Endothelial cell of umbilical vein (primary cell): ENCODE results near the gene TCF7L2.

ENCODE experiments used
- MYC ChIP-seq: IDR thresholded peaks from one replicate; pipeline ENCODE4 v1.6.1; 2011; ENCODE audit warnings: mild to moderate bottlenecking, low read depth, low read length
- POLR2A ChIP-seq: IDR thresholded peaks from 2 replicates; pipeline ENCODE4 v1.6.1; 2012; ENCODE audit warnings: low read depth, mild to moderate bottlenecking, control low read depth, low read length
- POLR2AphosphoS5 ChIP-seq: IDR thresholded peaks from 2 replicates; pipeline ENCODE4 v1.6.1; 2012; ENCODE audit warnings: low read depth, mild to moderate bottlenecking, control low read depth, low read length, moderate library complexity; ENCODE audit not compliant: insufficient read depth
- TF ChIP-seq, protein P1 (sequence below), 2 donors: IDR thresholded peaks; 1 replicate in 1 of 2; 2 replicates in 1 of 2; pipeline ENCODE4 v1.5.1; 2011; ENCODE audit warnings: low read length in 2 of 2, mild to moderate bottlenecking in 2 of 2, moderate library complexity in 2 of 2, control low read depth in 1 of 2, inconsistent platforms in 1 of 2, low read depth in 1 of 2; ENCODE audit not compliant: insufficient read depth in 1 of 2; ENCODE audit errors: extremely low read depth in 1 of 2
- TF ChIP-seq, protein P2 (sequence below): IDR thresholded peaks from 2 replicates; pipeline ENCODE4 v1.6.1; 2011; ENCODE audit not compliant: insufficient read depth, insufficient read length

DNA sequence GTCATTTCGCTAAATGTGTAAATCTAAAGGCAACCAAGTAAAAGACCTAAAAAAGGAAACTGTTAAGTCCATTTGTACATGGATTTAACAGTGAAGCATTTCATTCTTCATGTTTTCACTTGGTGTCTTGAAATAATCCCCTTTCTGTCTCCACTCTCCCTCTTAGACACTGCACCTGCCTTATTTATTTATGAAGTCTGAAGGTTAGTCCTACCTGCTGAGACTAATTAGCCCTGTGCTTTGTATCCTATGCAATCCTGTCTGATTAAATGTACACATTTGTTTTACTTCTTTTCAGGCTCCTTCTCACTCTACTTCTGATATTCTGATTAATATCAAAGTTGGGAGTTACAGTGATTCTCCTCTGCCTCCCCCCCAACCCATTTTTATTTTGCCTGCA lies 1.9 kb upstream of the TCF7L2 start:
- TF ChIP-seq POLR2AphosphoS5, result no peak
- TF ChIP-seq, protein P1, sequence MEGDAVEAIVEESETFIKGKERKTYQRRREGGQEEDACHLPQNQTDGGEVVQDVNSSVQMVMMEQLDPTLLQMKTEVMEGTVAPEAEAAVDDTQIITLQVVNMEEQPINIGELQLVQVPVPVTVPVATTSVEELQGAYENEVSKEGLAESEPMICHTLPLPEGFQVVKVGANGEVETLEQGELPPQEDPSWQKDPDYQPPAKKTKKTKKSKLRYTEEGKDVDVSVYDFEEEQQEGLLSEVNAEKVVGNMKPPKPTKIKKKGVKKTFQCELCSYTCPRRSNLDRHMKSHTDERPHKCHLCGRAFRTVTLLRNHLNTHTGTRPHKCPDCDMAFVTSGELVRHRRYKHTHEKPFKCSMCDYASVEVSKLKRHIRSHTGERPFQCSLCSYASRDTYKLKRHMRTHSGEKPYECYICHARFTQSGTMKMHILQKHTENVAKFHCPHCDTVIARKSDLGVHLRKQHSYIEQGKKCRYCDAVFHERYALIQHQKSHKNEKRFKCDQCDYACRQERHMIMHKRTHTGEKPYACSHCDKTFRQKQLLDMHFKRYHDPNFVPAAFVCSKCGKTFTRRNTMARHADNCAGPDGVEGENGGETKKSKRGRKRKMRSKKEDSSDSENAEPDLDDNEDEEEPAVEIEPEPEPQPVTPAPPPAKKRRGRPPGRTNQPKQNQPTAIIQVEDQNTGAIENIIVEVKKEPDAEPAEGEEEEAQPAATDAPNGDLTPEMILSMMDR (IDR thresholded peaks at IDR 0.05; ENCODE audit: extremely low read depth in 1 of 2, insufficient read depth in 1 of 2, low read depth in 1 of 2, low read length in 2 of 2), result no peak
- no peak for TF ChIP-seq MYC
- TF ChIP-seq POLR2A, result no peak
- TF ChIP-seq, protein P2, sequence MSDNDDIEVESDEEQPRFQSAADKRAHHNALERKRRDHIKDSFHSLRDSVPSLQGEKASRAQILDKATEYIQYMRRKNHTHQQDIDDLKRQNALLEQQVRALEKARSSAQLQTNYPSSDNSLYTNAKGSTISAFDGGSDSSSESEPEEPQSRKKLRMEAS, result no peak
